OCI-LY3 (cell line): ENCODE results near the gene GART.

Experiments used
- EZH2phosphoT487 ChIP-seq: fragments of 200-600 bp; shearing (Covaris generic); IDR thresholded peaks from 2 replicates; pipeline ENCODE4 v1.6.1; 2018; ENCODE audit warnings: antibody characterized with exemption, mixed run types, low read depth
- TF ChIP-seq, protein P1 (sequence below): fragments of 200-600, 300-600 bp; sonication (generic); IDR thresholded peaks from 2 replicates; pipeline ENCODE4 v1.5.1; 2014; ENCODE audit warnings: antibody characterized with exemption, low read length, low read depth

DNA sequence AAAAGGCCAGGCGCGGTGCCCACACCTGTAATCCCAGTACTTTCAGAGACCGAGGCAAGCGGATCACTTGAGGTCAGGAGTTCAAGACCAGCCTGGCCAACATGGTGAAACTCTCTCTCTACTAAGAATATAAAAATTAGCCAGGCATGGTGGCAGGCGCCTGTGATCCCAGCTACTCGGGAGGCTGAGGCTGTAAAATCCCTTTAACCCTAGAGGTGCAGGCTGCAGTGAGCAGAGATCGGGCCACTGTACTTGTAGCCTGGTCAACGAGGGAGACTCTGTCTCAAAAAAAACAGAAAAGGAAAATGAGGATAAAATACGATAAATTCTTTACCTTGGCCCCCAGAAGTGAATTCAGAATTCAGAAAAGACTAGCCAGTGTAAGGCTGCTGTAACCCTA is 63.7 kb downstream of the GART start:
- TF ChIP-seq, protein P1, sequence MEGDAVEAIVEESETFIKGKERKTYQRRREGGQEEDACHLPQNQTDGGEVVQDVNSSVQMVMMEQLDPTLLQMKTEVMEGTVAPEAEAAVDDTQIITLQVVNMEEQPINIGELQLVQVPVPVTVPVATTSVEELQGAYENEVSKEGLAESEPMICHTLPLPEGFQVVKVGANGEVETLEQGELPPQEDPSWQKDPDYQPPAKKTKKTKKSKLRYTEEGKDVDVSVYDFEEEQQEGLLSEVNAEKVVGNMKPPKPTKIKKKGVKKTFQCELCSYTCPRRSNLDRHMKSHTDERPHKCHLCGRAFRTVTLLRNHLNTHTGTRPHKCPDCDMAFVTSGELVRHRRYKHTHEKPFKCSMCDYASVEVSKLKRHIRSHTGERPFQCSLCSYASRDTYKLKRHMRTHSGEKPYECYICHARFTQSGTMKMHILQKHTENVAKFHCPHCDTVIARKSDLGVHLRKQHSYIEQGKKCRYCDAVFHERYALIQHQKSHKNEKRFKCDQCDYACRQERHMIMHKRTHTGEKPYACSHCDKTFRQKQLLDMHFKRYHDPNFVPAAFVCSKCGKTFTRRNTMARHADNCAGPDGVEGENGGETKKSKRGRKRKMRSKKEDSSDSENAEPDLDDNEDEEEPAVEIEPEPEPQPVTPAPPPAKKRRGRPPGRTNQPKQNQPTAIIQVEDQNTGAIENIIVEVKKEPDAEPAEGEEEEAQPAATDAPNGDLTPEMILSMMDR: no peak
- no peak for TF ChIP-seq EZH2phosphoT487
